Fibroblast of lung (primary cell): ENCODE results near the gene C1R. TPM values are rescaled to one million over a fixed set of nuclear protein-coding genes. Genes with fewer than 3 reads are reported as not detected.

Experiments
- DNase-seq, 2 donors: peaks; one replicate each; pipeline versions ENCODE4 v3.0.0 to v3.0.0-alpha.2; 2010; ENCODE audit warnings: low read depth in 2 of 2
- H2AFZ ChIP-seq: 2 replicates; pipeline ENCODE4 v1.5.1; 2012; ENCODE audit warnings: low read length, control low read depth, inconsistent platforms
- H3K27ac ChIP-seq: 2 replicates; pipeline ENCODE4 v1.5.1; 2011; ENCODE audit warnings: low read length, control low read depth; ENCODE audit not compliant: insufficient read depth
- H3K27me3 ChIP-seq: 2 replicates; pipeline ENCODE4 v1.5.1; 2011; ENCODE audit warnings: mild to moderate bottlenecking, low read length; ENCODE audit not compliant: control insufficient read depth, insufficient read depth
- H3K36me3 ChIP-seq: 2 replicates; pipeline ENCODE4 v1.5.1; 2011; ENCODE audit warnings: low read length; ENCODE audit not compliant: control insufficient read depth, insufficient read depth
- H3K4me1 ChIP-seq: 2 replicates; pipeline ENCODE4 v1.5.1; 2011; ENCODE audit warnings: low read length; ENCODE audit not compliant: control insufficient read depth, insufficient read depth; ENCODE audit errors: extremely low read depth
- H3K4me2 ChIP-seq: 2 replicates; pipeline ENCODE4 v1.5.1; 2011; ENCODE audit warnings: low read length, control low read depth; ENCODE audit not compliant: insufficient read depth; ENCODE audit errors: extremely low read depth
- H3K4me3 ChIP-seq, 4 experiments: fragments of 200-600 bp in 1 of 4; sonication (generic) in 1 of 4; replicated peaks in 1 of 4; 2 replicates each; pipeline ENCODE4 v1.5.1; 2011 to 2016; ENCODE audit warnings: low read length in 4 of 4, low read depth in 3 of 4, mild to moderate bottlenecking in 3 of 4, control low read depth in 2 of 4, inconsistent platforms in 1 of 4, mixed read lengths in 1 of 4; ENCODE audit not compliant: insufficient read depth in 1 of 4; ENCODE audit errors: control extremely low read depth in 1 of 4
- H3K79me2 ChIP-seq: 2 replicates; pipeline ENCODE4 v1.5.1; 2012; ENCODE audit warnings: mild to moderate bottlenecking, low read length, inconsistent platforms; ENCODE audit not compliant: control insufficient read depth, insufficient read depth
- H3K9ac ChIP-seq: 2 replicates; pipeline ENCODE4 v1.5.1; 2011; ENCODE audit warnings: mild to moderate bottlenecking, low read length, control low read depth; ENCODE audit not compliant: insufficient read depth
- H3K9me3 ChIP-seq: 2 replicates; pipeline ENCODE4 v1.5.1; 2012; ENCODE audit warnings: low read depth, low read length; ENCODE audit not compliant: control insufficient read depth, insufficient read depth
- H4K20me1 ChIP-seq: 2 replicates; pipeline ENCODE4 v1.5.1; 2011; ENCODE audit warnings: low read length; ENCODE audit not compliant: control insufficient read depth, insufficient read depth; ENCODE audit errors: extremely low read depth
- CTCF ChIP-seq, 2 donors: IDR thresholded peaks in 1 of 2; conservative IDR thresholded peaks in 1 of 2; 1 replicate in 1 of 2; 2 replicates in 1 of 2; pipeline ENCODE4 v1.5.1; 2011 to 2012; ENCODE audit warnings: low read length in 2 of 2, control low read depth in 1 of 2, inconsistent platforms in 1 of 2, low read depth in 1 of 2, mild to moderate bottlenecking in 1 of 2
- EZH2 ChIP-seq: IDR thresholded peaks from 2 replicates; pipeline ENCODE4 v1.5.1; 2012; ENCODE audit warnings: low read length, control low read depth, mild to moderate bottlenecking; ENCODE audit errors: missing control alignments
- polyA plus RNA-seq, 2 donors: library from polyadenylated mRNA; depleted of rRNA in 1 of 2; stranded (reverse) in 1 of 2; unstranded in 1 of 2; fragments of >200 nt; gene quantifications; 2 replicates each; pipeline ENCODE4 v1.2.1, GENCODE V29; 2011 to 2012; ENCODE audit warnings: missing spikeins in 1 of 2
- total RNA-seq: library from RNA; depleted of rRNA; stranded (reverse); fragments of >200 nt; gene quantifications from 2 replicates; pipeline ENCODE4 v1.2.1, GENCODE V29; 2014

The C1R gene
- total and polyA plus RNA-seq, 2 donors (not counting 1 experiment from before 2014, with no cell fraction given) = 407 to 617 TPM

- peak; percentile 81 for DNase-seq
- H3K27me3 ChIP-seq = no peaks in the 10 kb centered on the region
These were observed 37.8 kb upstream of the C1R start, which contains the start of gene CLSTN3 for GRCh38 chr12:7129872-7130691. CLSTN3 (plus strand) TSS chr12:7130371; CDS start chr12:7130649, 278 bp downstream.

GRCh38 chr12:7129287-7129871, 37.1 kb upstream of the C1R start:
- Histone ChIP-seq H3K27me3 (no peaks in the 10 kb centered on the region), H4K20me1 (no peaks in the 10 kb centered on the region), H3K4me2 (peak overlapping the region; percentile 97), H3K4me1 (peaks cover 5% of the 10 kb centered on the region), H3K9ac (peak overlapping the region; percentile 30), H3K79me2 (no peaks in the 10 kb centered on the region), H3K4me3 (peak overlapping the region; percentile 52 to 69 (median 65)), H3K27ac (no peak overlapping the region), H3K36me3 (no peaks in the 10 kb centered on the region), H3K9me3 (no peaks in the 10 kb centered on the region), H2AFZ (peak overlapping the region; percentile 64)
- DNase-seq = no peak
- TF ChIP-seq CTCF (conservative IDR thresholded peaks at IDR 0.05 in 1 of 2, IDR thresholded peaks at IDR 0.05 in 1 of 2; ENCODE audit: low read depth in 1 of 2, low read length in 2 of 2) (no peak), EZH2 (no peak)

More at GRCh38 chr12:7129872-7130691, 37.8 kb upstream of the C1R start, which contains the start of gene CLSTN3:
- Histone ChIP-seq H3K36me3 (no peaks in the 10 kb centered on the region), H3K27ac (no peak within 1 kb of the TSS), H3K4me1 (peaks cover 5% of the 10 kb centered on the region), H3K4me3 (peak within 1 kb of the TSS; percentile 52 to 69 (median 65)), H3K9ac (peak within 1 kb of the TSS; percentile 41), H2AFZ (peak within 1 kb of the TSS; percentile 75), H3K79me2 (no peaks in the 10 kb centered on the region), H4K20me1 (no peaks in the 10 kb centered on the region), H3K4me2 (peak within 1 kb of the TSS; percentile 97), H3K9me3 (no peaks in the 10 kb centered on the region)
- no peak for TF ChIP-seq CTCF (conservative IDR thresholded peaks at IDR 0.05 in 1 of 2, IDR thresholded peaks at IDR 0.05 in 1 of 2; ENCODE audit: low read depth in 1 of 2, low read length in 2 of 2)
- TF ChIP-seq EZH2 = no peak

GRCh38 chr12:7128681-7129286, 36.5 kb upstream of the C1R start, which contains the start of gene RBP5:
RBP5 (minus strand) TSS chr12:7128889; CDS start chr12:7128775, 114 bp downstream.
- H4K20me1 ChIP-seq = no peaks in the 10 kb centered on the region
- no peaks in the 10 kb centered on the region for H3K9me3 ChIP-seq
- H3K27ac ChIP-seq = no peak within 1 kb of the TSS
- H3K36me3 ChIP-seq = no peaks in the 10 kb centered on the region
- H3K9ac ChIP-seq = peak within 1 kb of the TSS; percentile 30
- TF ChIP-seq CTCF (conservative IDR thresholded peaks at IDR 0.05 in 1 of 2, IDR thresholded peaks at IDR 0.05 in 1 of 2; ENCODE audit: low read depth in 1 of 2, low read length in 2 of 2) (no peak), EZH2 (no peak)
- peak within 1 kb of the TSS; percentile 52 to 69 (median 65) for H3K4me3 ChIP-seq
- peak within 1 kb of the TSS; percentile 97 for H3K4me2 ChIP-seq
- H3K79me2 ChIP-seq = no peaks in the 10 kb centered on the region
- no peaks in the 10 kb centered on the region for H3K27me3 ChIP-seq
- DNase-seq = no peak
- peak within 1 kb of the TSS; percentile 64 for H2AFZ ChIP-seq
- H3K4me1 ChIP-seq = peaks cover 5% of the 10 kb centered on the region
